ENCODE measurements around the gene ZMIZ2.

Gene ZMIZ2

GRCh38 chr7:44756904-44757303 is 8.3 kb downstream of the ZMIZ2 start:
- DNase-seq (ENCODE audit: low read depth), result no peak

GRCh38 chr7:44757311-44757710 is 8.7 kb downstream of the ZMIZ2 start:
- DNase-seq (ENCODE audit: low read depth), result no peak

GRCh38 chr7:44757739-44758138 is 9.1 kb downstream of the ZMIZ2 start:
- no peak for DNase-seq (ENCODE audit: low read depth)

GRCh38 chr7:44759246-44759645 is 10.6 kb downstream of the ZMIZ2 start:
- no peak for DNase-seq (ENCODE audit: low read depth)

- DNase-seq (ENCODE audit: low read depth), result no peak
These were observed 11.5 kb downstream of the ZMIZ2 start for GRCh38 chr7:44760034-44760580.

GRCh38 chr7:44761207-44762161 is 12.8 kb downstream of the ZMIZ2 start:
- DNase-seq (ENCODE audit: low read depth), result no peak

GRCh38 chr7:44762300-44762699 is 13.7 kb downstream of the ZMIZ2 start:
- no peak for DNase-seq (ENCODE audit: low read depth)

- no peak for DNase-seq (ENCODE audit: low read depth)
These were observed 14.3 kb downstream of the ZMIZ2 start for GRCh38 chr7:44762726-44763522.

GRCh38 chr7:44764081-44764480 is 15.4 kb downstream of the ZMIZ2 start:
- no peak for DNase-seq (ENCODE audit: low read depth)

- no peak for DNase-seq (ENCODE audit: low read depth)
These were observed 16.3 kb downstream of the ZMIZ2 start for GRCh38 chr7:44764665-44765578.

GRCh38 chr7:44765579-44766415 is 17.1 kb downstream of the ZMIZ2 start:
- DNase-seq (ENCODE audit: low read depth), result no peak

GRCh38 chr7:44766416-44766801 is 17.8 kb downstream of the ZMIZ2 start:
- DNase-seq (ENCODE audit: low read depth), result no peak

GRCh38 chr7:44767134-44767911 is 18.7 kb downstream of the ZMIZ2 start:
- DNase-seq (ENCODE audit: low read depth), result no peak

- DNase-seq (ENCODE audit: low read depth), result no peak
These were observed 19.4 kb downstream of the ZMIZ2 start for GRCh38 chr7:44767912-44768627.

GRCh38 chr7:44768628-44769371 is 20.2 kb downstream of the ZMIZ2 start:
- no peak for DNase-seq (ENCODE audit: low read depth)

GRCh38 chr7:44769376-44769775 is 20.7 kb downstream of the ZMIZ2 start:
- DNase-seq (ENCODE audit: low read depth), result no peak

GRCh38 chr7:44769776-44770294 is 21.2 kb downstream of the ZMIZ2 start:
- no peak for DNase-seq (ENCODE audit: low read depth)

GRCh38 chr7:44771358-44771757 is 22.7 kb downstream of the ZMIZ2 start:
- DNase-seq (ENCODE audit: low read depth), result no peak
